Progenitor cell of endocrine pancreas (in vitro differentiated cells): Measurements from ENCODE around the gene RAD51B. TPM values are rescaled to one million over a fixed set of nuclear protein-coding genes. Genes with fewer than 3 reads are reported as not detected.

ENCODE experiments used
- DNase-seq: peaks from one replicate; pipeline ENCODE4 v3.0.0; 2021; ENCODE audit warnings: low spot score; ENCODE audit not compliant: unreplicated experiment
- H3K27ac Mint-ChIP-seq: 2 replicates; pipeline ENCODE4 v1.8.0; 2021; ENCODE audit warnings: mild to moderate bottlenecking, moderate library complexity, mixed read lengths
- H3K27me3 Mint-ChIP-seq: 2 replicates; pipeline ENCODE4 v1.8.0; 2021; ENCODE audit warnings: mixed read lengths
- H3K36me3 Mint-ChIP-seq: 2 replicates; pipeline ENCODE4 v1.8.0; 2022; ENCODE audit warnings: mixed read lengths; ENCODE audit not compliant: insufficient read depth
- H3K4me1 Mint-ChIP-seq: 2 replicates; pipeline ENCODE4 v1.8.0; 2021; ENCODE audit warnings: low read depth, mixed read lengths
- H3K4me3 Mint-ChIP-seq: 2 replicates; pipeline ENCODE4 v1.8.0; 2021; ENCODE audit warnings: low read depth, mild to moderate bottlenecking, moderate library complexity, mixed read lengths
- H3K9me3 Mint-ChIP-seq: 2 replicates; pipeline ENCODE4 v1.8.0; 2021; ENCODE audit warnings: low read depth, mixed read lengths
- total RNA-seq: library from RNA; stranded (reverse); gene quantifications from 2 replicates; pipeline ENCODE4 v1.2.1, GENCODE V29; 2021
- TF ChIP-seq, protein P1 (sequence below): fragments of 200-600 bp; sonication (generic); IDR thresholded peaks from one replicate; pipeline ENCODE4 v1.5.0; 2021; ENCODE audit warnings: antibody characterized with exemption, mild to moderate bottlenecking; ENCODE audit not compliant: unreplicated experiment

Gene RAD51B
- total RNA-seq, 1 donor from 2014 or later: 24.7 TPM

DNA sequence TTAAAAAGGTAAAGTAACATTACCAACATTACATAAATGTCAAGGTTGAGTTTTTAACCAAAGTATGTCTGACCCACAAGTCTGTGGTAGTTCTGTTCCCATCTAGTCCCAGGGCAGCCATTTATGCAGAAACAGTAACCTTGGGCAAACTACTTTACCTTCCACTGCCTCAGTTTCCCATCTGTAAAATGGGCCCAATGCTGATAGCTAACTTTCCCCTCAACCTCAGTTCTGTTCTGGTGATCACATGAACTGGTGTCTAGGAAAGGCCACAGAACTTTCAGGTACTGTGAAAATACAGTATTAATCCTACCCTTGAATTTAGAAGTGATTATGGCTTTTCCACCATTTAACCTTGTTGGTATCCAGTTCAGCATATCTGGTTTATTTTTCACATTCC is 859.7 kb downstream of the RAD51B start:
- H3K4me1 Mint-ChIP-seq: peaks cover 19% of the 10 kb centered on the region

DNA sequence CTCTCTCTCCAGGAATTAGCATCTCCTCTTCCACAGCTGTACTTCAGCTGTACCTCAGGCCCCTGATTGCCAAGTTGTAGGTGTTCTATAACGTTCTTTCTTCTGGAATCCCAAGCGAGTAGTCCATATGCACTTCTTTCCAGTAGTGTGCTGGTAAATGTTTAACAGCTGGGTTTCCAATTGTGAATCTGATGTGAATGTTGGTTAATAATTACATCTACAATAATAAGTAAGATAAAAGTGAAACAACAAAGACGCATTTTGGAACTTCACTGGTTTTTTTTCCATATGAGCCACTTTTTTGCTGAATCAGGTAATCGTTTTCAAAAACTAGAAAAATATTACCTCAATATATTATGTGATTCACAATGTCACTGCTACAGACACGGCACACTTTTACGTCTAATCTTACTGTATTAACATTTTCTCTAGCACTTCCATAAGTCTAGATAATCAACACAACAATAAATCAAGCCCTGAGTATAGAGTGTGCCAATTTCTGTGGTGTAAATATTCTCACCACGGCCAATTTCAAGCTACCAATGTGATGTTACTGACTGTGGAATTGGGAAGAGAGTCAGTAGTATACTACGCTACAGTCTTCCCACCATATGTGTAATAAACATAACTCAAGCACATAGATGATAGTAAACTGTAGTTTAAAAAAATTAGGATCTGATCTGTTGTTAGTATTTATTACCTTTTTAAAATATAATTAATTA is 860.3 kb downstream of the RAD51B start:
- H3K36me3 Mint-ChIP-seq: no peaks in the 10 kb centered on the region
- no peak overlapping the region for H3K4me3 Mint-ChIP-seq
- H3K4me1 Mint-ChIP-seq: peaks cover 20% of the 10 kb centered on the region
- peaks cover 5% of the 10 kb centered on the region for H3K9me3 Mint-ChIP-seq
- no peak for DNase-seq
- TF ChIP-seq, protein P1, sequence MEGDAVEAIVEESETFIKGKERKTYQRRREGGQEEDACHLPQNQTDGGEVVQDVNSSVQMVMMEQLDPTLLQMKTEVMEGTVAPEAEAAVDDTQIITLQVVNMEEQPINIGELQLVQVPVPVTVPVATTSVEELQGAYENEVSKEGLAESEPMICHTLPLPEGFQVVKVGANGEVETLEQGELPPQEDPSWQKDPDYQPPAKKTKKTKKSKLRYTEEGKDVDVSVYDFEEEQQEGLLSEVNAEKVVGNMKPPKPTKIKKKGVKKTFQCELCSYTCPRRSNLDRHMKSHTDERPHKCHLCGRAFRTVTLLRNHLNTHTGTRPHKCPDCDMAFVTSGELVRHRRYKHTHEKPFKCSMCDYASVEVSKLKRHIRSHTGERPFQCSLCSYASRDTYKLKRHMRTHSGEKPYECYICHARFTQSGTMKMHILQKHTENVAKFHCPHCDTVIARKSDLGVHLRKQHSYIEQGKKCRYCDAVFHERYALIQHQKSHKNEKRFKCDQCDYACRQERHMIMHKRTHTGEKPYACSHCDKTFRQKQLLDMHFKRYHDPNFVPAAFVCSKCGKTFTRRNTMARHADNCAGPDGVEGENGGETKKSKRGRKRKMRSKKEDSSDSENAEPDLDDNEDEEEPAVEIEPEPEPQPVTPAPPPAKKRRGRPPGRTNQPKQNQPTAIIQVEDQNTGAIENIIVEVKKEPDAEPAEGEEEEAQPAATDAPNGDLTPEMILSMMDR: no peak
- peak overlapping the region; percentile 8 for H3K27ac Mint-ChIP-seq
- H3K27me3 Mint-ChIP-seq: no peaks in the 10 kb centered on the region

More for the DNA sequence above, 859.7 kb downstream of the RAD51B start:
- TF ChIP-seq, protein P1: no peak
- H3K36me3 Mint-ChIP-seq: no peaks in the 10 kb centered on the region
- no peak for DNase-seq
- H3K4me3 Mint-ChIP-seq: no peak overlapping the region
- H3K27ac Mint-ChIP-seq: peak overlapping the region; percentile 8
- H3K9me3 Mint-ChIP-seq: peaks cover 5% of the 10 kb centered on the region
- H3K27me3 Mint-ChIP-seq: no peaks in the 10 kb centered on the region

DNA sequence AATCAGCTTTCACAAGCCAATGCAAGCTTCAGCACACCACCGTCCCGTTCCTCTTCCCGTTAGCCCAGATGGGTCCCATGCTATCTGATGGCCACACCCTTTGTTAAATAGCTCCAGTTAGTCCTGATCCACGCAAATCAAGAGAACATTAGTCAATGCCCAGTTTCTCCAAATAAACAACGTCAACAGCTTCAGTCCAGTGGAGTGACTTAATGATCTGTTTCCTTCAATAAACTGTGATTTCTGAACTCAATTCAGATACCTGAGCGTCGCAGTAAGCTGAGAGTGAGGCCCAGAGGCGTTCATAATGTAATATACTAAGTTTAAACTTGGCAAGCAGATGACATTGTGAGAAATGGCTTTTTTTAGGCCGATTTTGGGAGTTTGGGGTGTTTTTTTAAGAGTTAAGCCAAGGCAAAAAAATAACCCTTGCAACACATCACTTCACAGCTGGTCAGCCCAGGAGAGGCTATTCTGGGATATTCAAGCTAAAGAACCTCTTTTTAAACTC is 861.0 kb downstream of the RAD51B start:
- Mint-ChIP-seq H3K4me3 (no peak overlapping the region), H3K27ac (no peak overlapping the region), H3K36me3 (no peaks in the 10 kb centered on the region), H3K9me3 (peaks cover 5% of the 10 kb centered on the region), H3K27me3 (no peaks in the 10 kb centered on the region), H3K4me1 (peaks cover 26% of the 10 kb centered on the region)
- TF ChIP-seq, protein P1: no peak
- DNase-seq: no peak

DNA sequence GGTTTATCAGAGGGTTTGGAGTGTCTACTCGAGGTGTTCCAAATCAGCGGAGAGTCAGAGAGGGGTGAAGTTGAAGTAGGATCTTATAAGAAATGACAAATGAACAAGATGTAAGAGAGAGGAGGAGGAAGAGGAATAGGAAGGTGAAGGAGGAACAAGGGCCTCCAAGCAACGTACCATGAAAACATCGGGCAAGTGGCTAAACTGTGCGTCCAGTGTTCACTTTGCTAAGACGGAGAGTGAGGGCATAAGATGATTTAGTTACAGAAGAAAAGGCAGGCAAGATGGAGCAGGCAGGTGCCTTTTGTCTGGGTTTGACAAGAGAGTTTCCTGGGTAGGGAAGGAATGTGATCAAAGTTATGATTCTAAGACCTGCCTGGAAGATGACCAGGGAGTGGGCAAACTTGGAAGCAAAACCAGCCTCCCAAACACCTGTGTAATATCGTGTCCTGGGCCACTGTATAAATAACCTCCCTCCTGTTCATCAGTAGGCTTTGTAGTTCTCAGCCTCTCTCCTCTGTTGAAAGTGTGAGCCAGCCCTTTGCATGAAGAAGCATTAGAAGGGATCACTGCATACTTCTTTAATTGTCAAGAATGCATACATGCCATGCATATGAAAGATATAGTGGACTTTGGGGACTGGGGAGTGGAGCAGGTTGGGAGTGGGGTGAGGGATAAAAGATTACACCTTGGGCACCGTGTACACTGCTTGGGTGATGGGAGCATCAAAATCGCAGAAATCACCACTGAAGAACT is 861.9 kb downstream of the RAD51B start:
- peaks cover 5% of the 10 kb centered on the region for H3K9me3 Mint-ChIP-seq
- DNase-seq: no peak
- no peaks in the 10 kb centered on the region for H3K27me3 Mint-ChIP-seq
- no peak overlapping the region for H3K27ac Mint-ChIP-seq
- no peak overlapping the region for H3K4me3 Mint-ChIP-seq
- H3K4me1 Mint-ChIP-seq: peaks cover 29% of the 10 kb centered on the region
- TF ChIP-seq, protein P1: no peak
- no peaks in the 10 kb centered on the region for H3K36me3 Mint-ChIP-seq
